WTC11 (cell line): ENCODE measurements around the gene MRPL10.

Experiments
- PRRX2 ChIP-seq: fragments of 250-450 bp; sonication (Bioruptor Pico); IDR thresholded peaks from 2 replicates; pipeline ENCODE4 v1.8.0; 2021; ENCODE audit warnings: mild to moderate bottlenecking
- ZNF423 ChIP-seq: fragments of 250-450 bp; sonication (Bioruptor Pico); IDR thresholded peaks from 2 replicates; pipeline ENCODE4 v2.1.2; 2022; ENCODE audit warnings: mild to moderate bottlenecking, moderate library complexity

DNA sequence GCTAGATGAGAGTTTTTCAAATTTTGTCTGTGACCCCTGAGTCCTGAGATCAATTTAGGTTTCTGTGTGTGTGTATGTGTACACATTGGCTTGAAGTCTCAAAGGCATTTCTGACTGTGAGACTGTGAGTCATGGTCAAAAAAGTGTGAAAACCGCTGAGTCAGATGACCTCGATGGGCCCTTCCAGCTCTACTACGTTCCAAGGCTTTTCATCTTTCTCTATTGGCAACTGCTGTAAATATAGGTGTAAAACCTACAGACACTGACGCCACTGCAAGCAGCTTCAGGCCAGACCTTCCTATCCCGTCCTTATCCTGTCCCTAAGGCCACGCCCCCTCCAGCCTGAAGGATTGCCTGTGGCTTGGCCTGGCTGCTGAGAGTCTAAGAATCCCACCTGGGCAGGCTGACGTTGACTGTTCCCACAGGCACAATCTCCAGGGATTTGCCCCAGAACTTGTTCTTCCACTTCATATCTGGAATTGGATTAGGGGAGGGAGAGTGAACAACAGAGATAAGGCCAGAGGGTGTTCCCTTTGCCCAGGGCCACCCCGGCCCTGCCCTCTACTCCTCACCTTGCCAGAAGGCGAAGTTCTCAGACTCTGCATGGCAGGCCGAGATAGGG lies 21.0 kb downstream of the MRPL10 start:
- TF ChIP-seq PRRX2 (CRISPR knock-in tag) (no peak), ZNF423 (CRISPR knock-in tag) (no peak)
